Activated T-helper 2 cell treated with anti-CD3 and anti-CD28 coated beads, Interferon-gamma antibody, Interleukin-2, Interleukin-4, amounts not matched to agents 10 μg/mL and 5 μg/mL and 100 μg/mL, durations not matched to agents 14 hours and 24 hours and 36 hours (primary cell): ENCODE data around the gene PROM1. TPM values are rescaled to one million over a fixed set of nuclear protein-coding genes. Genes with fewer than 3 reads are reported as not detected.

Experiments used
- DNase-seq: peaks from one replicate; pipeline ENCODE4 v3.0.0; 2021; ENCODE audit warnings: low spot score
- H3K27ac Mint-ChIP-seq: one replicate; pipeline ENCODE4 v1.8.0; 2021; ENCODE audit warnings: mixed read lengths
- H3K27me3 Mint-ChIP-seq: one replicate; pipeline ENCODE4 v1.8.0; 2021; ENCODE audit warnings: low read depth, mixed read lengths
- H3K36me3 Mint-ChIP-seq: one replicate; pipeline ENCODE4 v1.8.0; 2021; ENCODE audit warnings: low read depth, mixed read lengths
- H3K4me1 Mint-ChIP-seq: one replicate; pipeline ENCODE4 v1.8.0; 2021; ENCODE audit warnings: low read depth, mixed read lengths
- H3K4me3 Mint-ChIP-seq: one replicate; pipeline ENCODE4 v1.8.0; 2021; ENCODE audit warnings: low read depth, mild to moderate bottlenecking, moderate library complexity, mixed read lengths
- H3K9me3 Mint-ChIP-seq: one replicate; pipeline ENCODE4 v1.8.0; 2021; ENCODE audit warnings: mixed read lengths
- intact Hi-C: fragments of 100-400 bp; cut with micrococcal nuclease; formaldehyde crosslinking; loops from one replicate; pipeline ENCODE4 v1.15.1; 2023
- total RNA-seq: library from RNA; stranded (reverse); gene quantifications from 2 replicates; pipeline ENCODE4 v1.2.3, GENCODE V29; 2022

The PROM1 gene
- total RNA-seq, 1 donor from 2014 or later = 0.46 TPM

- DNase-seq = no peak
- Mint-ChIP-seq H3K4me1 (peaks cover 16% of the 10 kb centered on the region), H3K4me3 (no peak overlapping the region), H3K27ac (no peak overlapping the region), H3K36me3 (no peaks in the 10 kb centered on the region), H3K27me3 (peaks cover 8% of the 10 kb centered on the region), H3K9me3 (no peaks in the 10 kb centered on the region)
- intact Hi-C loops = loop anchor here (5.0 kb wide), 2 partner anchors 170 to 415 kb away; no protein-coding TSS in a partner anchor
These were observed 56.7 kb downstream of the PROM1 start for GRCh38 chr4:16027114-16027513.

GRCh38 chr4:16026160-16026761 is 57.6 kb downstream of the PROM1 start:
- intact Hi-C loops = loop anchor here (1.0 to 5.0 kb wide), 3 partner anchors 171 to 416 kb away; no protein-coding TSS in a partner anchor
- H3K27me3 Mint-ChIP-seq = peaks cover 13% of the 10 kb centered on the region
- no peak overlapping the region for H3K27ac Mint-ChIP-seq
- DNase-seq = no peak
- no peaks in the 10 kb centered on the region for H3K9me3 Mint-ChIP-seq
- H3K4me3 Mint-ChIP-seq = no peak overlapping the region
- no peaks in the 10 kb centered on the region for H3K36me3 Mint-ChIP-seq
- H3K4me1 Mint-ChIP-seq = peaks cover 16% of the 10 kb centered on the region

- Mint-ChIP-seq H3K4me3 (no peak overlapping the region), H3K36me3 (no peaks in the 10 kb centered on the region), H3K27me3 (peaks cover 15% of the 10 kb centered on the region), H3K9me3 (no peaks in the 10 kb centered on the region), H3K27ac (no peak overlapping the region), H3K4me1 (peaks cover 19% of the 10 kb centered on the region)
- DNase-seq = no peak
- intact Hi-C loops = loop anchor here (5.0 kb wide), 2 partner anchors 172 to 417 kb away; no protein-coding TSS in a partner anchor
These were observed 58.6 kb downstream of the PROM1 start for GRCh38 chr4:16025268-16025667.

- no peaks in the 10 kb centered on the region for H3K9me3 Mint-ChIP-seq
- H3K36me3 Mint-ChIP-seq = no peaks in the 10 kb centered on the region
- H3K27me3 Mint-ChIP-seq = peaks cover 16% of the 10 kb centered on the region
- intact Hi-C loops = no loop called here
- H3K27ac Mint-ChIP-seq = peak overlapping the region; percentile 59
- no peak for DNase-seq
- H3K4me3 Mint-ChIP-seq = no peak overlapping the region
- peaks cover 20% of the 10 kb centered on the region for H3K4me1 Mint-ChIP-seq
These were observed 59.9 kb downstream of the PROM1 start for GRCh38 chr4:16023776-16024408.

GRCh38 chr4:16021804-16022560 is 61.8 kb downstream of the PROM1 start:
- no peaks in the 10 kb centered on the region for H3K36me3 Mint-ChIP-seq
- intact Hi-C loops = no loop called here
- DNase-seq = no peak
- H3K9me3 Mint-ChIP-seq = no peaks in the 10 kb centered on the region
- no peak overlapping the region for H3K27ac Mint-ChIP-seq
- H3K27me3 Mint-ChIP-seq = peaks cover 20% of the 10 kb centered on the region
- peaks cover 20% of the 10 kb centered on the region for H3K4me1 Mint-ChIP-seq
- no peak overlapping the region for H3K4me3 Mint-ChIP-seq

- intact Hi-C loops = no loop called here
- no peaks in the 10 kb centered on the region for H3K9me3 Mint-ChIP-seq
- no peak for DNase-seq
- no peak overlapping the region for H3K27ac Mint-ChIP-seq
- H3K36me3 Mint-ChIP-seq = no peaks in the 10 kb centered on the region
- peaks cover 20% of the 10 kb centered on the region for H3K4me1 Mint-ChIP-seq
- H3K4me3 Mint-ChIP-seq = no peak overlapping the region
- H3K27me3 Mint-ChIP-seq = peaks cover 22% of the 10 kb centered on the region
These were observed 64.2 kb downstream of the PROM1 start for GRCh38 chr4:16019649-16020048.

- Mint-ChIP-seq H3K4me3 (no peak overlapping the region), H3K4me1 (peaks cover 11% of the 10 kb centered on the region), H3K9me3 (no peaks in the 10 kb centered on the region), H3K36me3 (no peaks in the 10 kb centered on the region), H3K27ac (no peak overlapping the region), H3K27me3 (peaks cover 20% of the 10 kb centered on the region)
- intact Hi-C loops = no loop called here
- no peak for DNase-seq
These were observed 65.0 kb downstream of the PROM1 start for GRCh38 chr4:16018841-16019240.

- Mint-ChIP-seq H3K4me3 (no peak overlapping the region), H3K27me3 (peaks cover 20% of the 10 kb centered on the region), H3K4me1 (peaks cover 5% of the 10 kb centered on the region), H3K36me3 (no peaks in the 10 kb centered on the region), H3K9me3 (no peaks in the 10 kb centered on the region), H3K27ac (no peak overlapping the region)
- DNase-seq = no peak
- intact Hi-C loops = no loop called here
These were observed 65.7 kb downstream of the PROM1 start for GRCh38 chr4:16018061-16018676.

- Mint-ChIP-seq H3K4me1 (peaks cover 3% of the 10 kb centered on the region), H3K9me3 (no peaks in the 10 kb centered on the region), H3K27ac (no peak overlapping the region), H3K27me3 (peaks cover 16% of the 10 kb centered on the region), H3K4me3 (no peak overlapping the region), H3K36me3 (no peaks in the 10 kb centered on the region)
- DNase-seq = no peak
- intact Hi-C loops = no loop called here
These were observed 67.3 kb downstream of the PROM1 start for GRCh38 chr4:16016536-16016935.

GRCh38 chr4:16011173-16011572 is 72.7 kb downstream of the PROM1 start:
- Mint-ChIP-seq H3K36me3 (no peaks in the 10 kb centered on the region), H3K4me3 (no peak overlapping the region), H3K27ac (no peak overlapping the region), H3K27me3 (peaks cover 4% of the 10 kb centered on the region), H3K9me3 (no peaks in the 10 kb centered on the region), H3K4me1 (no peaks in the 10 kb centered on the region)
- intact Hi-C loops = no loop called here
- DNase-seq = no peak

GRCh38 chr4:16009153-16009552 is 74.7 kb downstream of the PROM1 start:
- intact Hi-C loops = loop anchor here (10.0 kb wide), 1 partner anchor 534 kb away; no protein-coding TSS in a partner anchor
- H3K27me3 Mint-ChIP-seq = peaks cover 8% of the 10 kb centered on the region
- no peaks in the 10 kb centered on the region for H3K4me1 Mint-ChIP-seq
- no peak overlapping the region for H3K27ac Mint-ChIP-seq
- H3K36me3 Mint-ChIP-seq = no peaks in the 10 kb centered on the region
- no peak for DNase-seq
- H3K9me3 Mint-ChIP-seq = no peaks in the 10 kb centered on the region
- H3K4me3 Mint-ChIP-seq = no peak overlapping the region

- Mint-ChIP-seq H3K9me3 (no peaks in the 10 kb centered on the region), H3K4me3 (no peak overlapping the region), H3K36me3 (no peaks in the 10 kb centered on the region), H3K27me3 (peaks cover 10% of the 10 kb centered on the region), H3K27ac (no peak overlapping the region), H3K4me1 (no peaks in the 10 kb centered on the region)
- no peak for DNase-seq
- intact Hi-C loops = loop anchor here (10.0 kb wide), 1 partner anchor 533 kb away; no protein-coding TSS in a partner anchor
These were observed 76.2 kb downstream of the PROM1 start for GRCh38 chr4:16007471-16008095.
